DOHH2 (cell line): ENCODE measurements around the gene IGSF22.

Experiments
- H3F3A ChIP-seq: fragments of 200-600 bp; sonication (generic), shearing (Covaris generic); 2 replicates; pipeline ENCODE4 v1.6.0; 2016; ENCODE audit warnings: antibody characterized with exemption, mild to moderate bottlenecking; ENCODE audit not compliant: control insufficient read depth, insufficient read depth
- H3K27ac ChIP-seq: fragments of 200-600 bp; sonication (generic); 2 replicates; pipeline ENCODE4 v1.5.1; 2014; ENCODE audit warnings: low read depth, mild to moderate bottlenecking, low read length, moderate library complexity
- H3K27me3 ChIP-seq: fragments of 200-600 bp; sonication (generic); 2 replicates; pipeline ENCODE4 v1.6.1; 2014; ENCODE audit warnings: mild to moderate bottlenecking, low read length, mixed read lengths; ENCODE audit not compliant: control insufficient read depth
- H3K36me3 ChIP-seq: fragments of 200-600 bp; sonication (generic); 2 replicates; pipeline ENCODE4 v1.6.1; 2014; ENCODE audit warnings: mild to moderate bottlenecking, low read length, moderate library complexity, mixed read lengths; ENCODE audit not compliant: control insufficient read depth
- H3K4me1 ChIP-seq: fragments of 200-600 bp; sonication (generic); 2 replicates; pipeline ENCODE4 v1.6.1; 2014; ENCODE audit warnings: mild to moderate bottlenecking, low read length, mixed read lengths; ENCODE audit not compliant: control insufficient read depth
- H3K4me2 ChIP-seq: fragments of 200-600 bp; sonication (generic); 2 replicates; pipeline ENCODE4 v1.6.0; 2014; ENCODE audit warnings: mild to moderate bottlenecking, low read length, moderate library complexity
- H3K4me3 ChIP-seq: fragments of 200-600 bp; sonication (generic); 2 replicates; pipeline ENCODE4 v1.5.1; 2014; ENCODE audit warnings: mild to moderate bottlenecking, low read length, mixed read lengths
- H3K79me2 ChIP-seq: fragments of 200-600 bp; sonication (generic); 2 replicates; pipeline ENCODE4 v1.6.1; 2014; ENCODE audit warnings: mild to moderate bottlenecking, low read length, mixed read lengths; ENCODE audit not compliant: control insufficient read depth
- H3K9me2 ChIP-seq: fragments of 200-600 bp; sonication (generic); replicated peaks from 2 replicates; pipeline ENCODE4 v1.6.1; 2014; ENCODE audit warnings: mild to moderate bottlenecking, low read length, mixed read lengths; ENCODE audit not compliant: control insufficient read depth
- H3K9me3 ChIP-seq: fragments of 200-600 bp; sonication (generic); 2 replicates; pipeline ENCODE4 v1.6.1; 2014; ENCODE audit warnings: antibody characterized with exemption, low read length, mixed read lengths; ENCODE audit not compliant: control insufficient read depth, insufficient read depth
- H4K20me1 ChIP-seq: fragments of 200-600 bp; sonication (generic); 2 replicates; pipeline ENCODE4 v1.6.0; 2014; ENCODE audit warnings: low read depth, mild to moderate bottlenecking, antibody characterized with exemption, low read length, moderate library complexity; ENCODE audit not compliant: control insufficient read depth, insufficient read depth
- CTCF ChIP-seq: fragments of 200-600 bp; sonication (generic); IDR thresholded peaks from one replicate; pipeline ENCODE4 v1.5.1; 2014; ENCODE audit warnings: antibody characterized with exemption, mild to moderate bottlenecking, low read depth, low read length; ENCODE audit not compliant: poor library complexity, severe bottlenecking
- EZH2phosphoT487 ChIP-seq: fragments of 200-600 bp; sonication (generic); IDR thresholded peaks from 2 replicates; pipeline ENCODE4 v1.6.1; 2017; ENCODE audit warnings: borderline replicate concordance, mild to moderate bottlenecking, antibody characterized with exemption, low read length, moderate library complexity, mixed read lengths

The IGSF22 gene

GRCh38 chr11:18700375-18700774 lies 25.6 kb downstream of the IGSF22 start:
- Histone ChIP-seq H4K20me1 (no peaks in the 10 kb centered on the region), H3K4me3 (no peak overlapping the region), H3K9me3 (no peaks in the 10 kb centered on the region), H3K4me1 (peaks cover 11% of the 10 kb centered on the region), H3K4me2 (no peak overlapping the region), H3K27ac (no peak overlapping the region), H3K9me2 (no peaks in the 10 kb centered on the region), H3K79me2 (no peaks in the 10 kb centered on the region), H3K27me3 (peaks cover 32% of the 10 kb centered on the region), H3K36me3 (no peaks in the 10 kb centered on the region), H3F3A (no peaks in the 10 kb centered on the region)
- TF ChIP-seq EZH2phosphoT487 = no peak

GRCh38 chr11:18699848-18700261 lies 26.1 kb downstream of the IGSF22 start:
- H3K4me1 ChIP-seq = peaks cover 11% of the 10 kb centered on the region
- no peak overlapping the region for H3K4me3 ChIP-seq
- no peaks in the 10 kb centered on the region for H3K9me2 ChIP-seq
- TF ChIP-seq CTCF = no peak
- no peaks in the 10 kb centered on the region for H3F3A ChIP-seq
- H3K36me3 ChIP-seq = no peaks in the 10 kb centered on the region
- H3K9me3 ChIP-seq = no peaks in the 10 kb centered on the region
- peaks cover 32% of the 10 kb centered on the region for H3K27me3 ChIP-seq
- H3K4me2 ChIP-seq = peak overlapping the region; percentile 83; the same call in 1 of the 2 replicates
- no peak overlapping the region for H3K27ac ChIP-seq
- no peaks in the 10 kb centered on the region for H4K20me1 ChIP-seq
- no peaks in the 10 kb centered on the region for H3K79me2 ChIP-seq

GRCh38 chr11:18699269-18699596 lies 26.8 kb downstream of the IGSF22 start:
- no peaks in the 10 kb centered on the region for H3K9me3 ChIP-seq
- H3K4me1 ChIP-seq = peaks cover 14% of the 10 kb centered on the region
- H3F3A ChIP-seq = no peaks in the 10 kb centered on the region
- H3K9me2 ChIP-seq = no peaks in the 10 kb centered on the region
- H3K27ac ChIP-seq = no peak overlapping the region
- H3K27me3 ChIP-seq = peaks cover 32% of the 10 kb centered on the region
- no peaks in the 10 kb centered on the region for H3K36me3 ChIP-seq
- peak overlapping the region; percentile 83 for H3K4me2 ChIP-seq
- no peak for TF ChIP-seq EZH2phosphoT487
- no peaks in the 10 kb centered on the region for H3K79me2 ChIP-seq
- peak overlapping the region; percentile 79 for H3K4me3 ChIP-seq
- no peaks in the 10 kb centered on the region for H4K20me1 ChIP-seq

- Histone ChIP-seq H3F3A (no peaks in the 10 kb centered on the region), H3K36me3 (no peaks in the 10 kb centered on the region), H3K79me2 (no peaks in the 10 kb centered on the region), H3K4me3 (peak within 1 kb of the TSS; percentile 79), H3K4me2 (peak within 1 kb of the TSS; percentile 83), H4K20me1 (no peaks in the 10 kb centered on the region), H3K9me3 (no peaks in the 10 kb centered on the region), H3K27me3 (peaks cover 32% of the 10 kb centered on the region), H3K27ac (no peak within 1 kb of the TSS), H3K4me1 (peaks cover 15% of the 10 kb centered on the region), H3K9me2 (no peaks in the 10 kb centered on the region)
- no peak for TF ChIP-seq EZH2phosphoT487
Measured at GRCh38 chr11:18698341-18699268, 27.4 kb downstream of the IGSF22 start, which contains the start of gene TMEM86A. TSS of gene TMEM86A (plus strand) at chr11:18698779. CDS start at chr11:18698887, 108 bp downstream.
